ENCODE data around the gene WDR62. TPM values are rescaled to one million over a fixed set of nuclear protein-coding genes. Genes with fewer than 3 reads are reported as not detected.

The WDR62 gene
- polyA plus RNA-seq, 1 experiment = 5.3 TPM

GRCh38 chr19:36058481-36059179 is 3.9 kb downstream of the WDR62 start:
- Histone ChIP-seq H3K36me3 (ENCODE audit: control insufficient read depth, insufficient read depth, low read length) (no peaks in the 10 kb centered on the region), H3K4me3 (ENCODE audit: low read depth, low read length) (no peak overlapping the region), H3K27me3 (ENCODE audit: control insufficient read depth, insufficient read depth, low read length) (no peaks in the 10 kb centered on the region)
- DNase-seq (ENCODE audit: low read depth) = no peak
- TF ChIP-seq CTCF (IDR thresholded peaks at IDR 0.05; ENCODE audit: insufficient read depth, low read depth, low read length) = no peak
- CTCF ChIA-PET = interaction anchor here (0.7 to 3.6 kb wide), 6 partner anchors 9 to 110 kb away, joined by 3 to 39 read pairs (median 7); partner anchors contain the start of genes POLR2I and TBCB
- POLR2A ChIA-PET = no interaction called here

- CTCF ChIA-PET = interaction anchor here (0.6 to 3.6 kb wide), 10 partner anchors 9 to 1299 kb away, joined by 3 to 39 read pairs (median 8); partner anchors contain the start of genes POLR2I and TBCB
- Histone ChIP-seq H3K36me3 (ENCODE audit: control insufficient read depth, insufficient read depth, low read length) (no peaks in the 10 kb centered on the region), H3K27me3 (ENCODE audit: control insufficient read depth, insufficient read depth, low read length) (no peaks in the 10 kb centered on the region), H3K4me3 (ENCODE audit: low read depth, low read length) (no peak overlapping the region)
- POLR2A ChIA-PET = no interaction called here
- TF ChIP-seq CTCF (IDR thresholded peaks at IDR 0.05; ENCODE audit: insufficient read depth, low read depth, low read length) = no peak
- no peak for DNase-seq (ENCODE audit: low read depth)
Measured at GRCh38 chr19:36059180-36059910, 4.6 kb downstream of the WDR62 start.

GRCh38 chr19:36060430-36060829 is 5.7 kb downstream of the WDR62 start:
- DNase-seq (ENCODE audit: low read depth) = no peak
- ChIA-PET CTCF (interaction anchor here (0.6 to 3.6 kb wide), 16 partner anchors 10 to 119 kb away, joined by 3 to 39 read pairs (median 4); partner anchors contain the start of genes COX7A1, OVOL3, POLR2I and TBCB), POLR2A (no interaction called here)
- peak; percentile 82 for TF ChIP-seq CTCF (IDR thresholded peaks at IDR 0.05; ENCODE audit: insufficient read depth, low read depth, low read length)
- no peaks in the 10 kb centered on the region for H3K27me3 ChIP-seq (ENCODE audit: control insufficient read depth, insufficient read depth, low read length)
- no peaks in the 10 kb centered on the region for H3K36me3 ChIP-seq (ENCODE audit: control insufficient read depth, insufficient read depth, low read length)
- no peak overlapping the region for H3K4me3 ChIP-seq (ENCODE audit: low read depth, low read length)

- no peaks in the 10 kb centered on the region for H3K36me3 ChIP-seq (ENCODE audit: control insufficient read depth, insufficient read depth, low read length)
Measured at GRCh38 chr19:36061367-36061766, 6.7 kb downstream of the WDR62 start.

More at GRCh38 chr19:36061367-36061766, 6.7 kb downstream of the WDR62 start:
- ChIA-PET POLR2A (no interaction called here), CTCF (interaction anchor here (0.7 to 3.6 kb wide), 11 partner anchors 9 to 955 kb away, joined by 3 to 39 read pairs (median 3); partner anchors contain the start of genes COX7A1, OVOL3, POLR2I and TBCB)
- no peak for TF ChIP-seq CTCF (IDR thresholded peaks at IDR 0.05; ENCODE audit: insufficient read depth, low read depth, low read length)
- DNase-seq (ENCODE audit: low read depth) = no peak
- Histone ChIP-seq H3K27me3 (ENCODE audit: control insufficient read depth, insufficient read depth, low read length) (no peaks in the 10 kb centered on the region), H3K4me3 (ENCODE audit: low read depth, low read length) (no peak overlapping the region)

Data from BJ (cell line).